Measurements from ENCODE around the gene CDH26. TPM values are rescaled to one million over a fixed set of nuclear protein-coding genes. Genes with fewer than 3 reads are reported as not detected.
A peak's percentile ranks its signal among the peaks of the same experiment; 100 is the strongest.

The CDH26 gene
- total and polyA plus RNA-seq, 10 of the 15 experiments (the other 5 are each of a cell fraction or from before 2014, with no cell fraction given): 0.03 to 0.19 (median 0.08) TPM; not detected in 4

DNA sequence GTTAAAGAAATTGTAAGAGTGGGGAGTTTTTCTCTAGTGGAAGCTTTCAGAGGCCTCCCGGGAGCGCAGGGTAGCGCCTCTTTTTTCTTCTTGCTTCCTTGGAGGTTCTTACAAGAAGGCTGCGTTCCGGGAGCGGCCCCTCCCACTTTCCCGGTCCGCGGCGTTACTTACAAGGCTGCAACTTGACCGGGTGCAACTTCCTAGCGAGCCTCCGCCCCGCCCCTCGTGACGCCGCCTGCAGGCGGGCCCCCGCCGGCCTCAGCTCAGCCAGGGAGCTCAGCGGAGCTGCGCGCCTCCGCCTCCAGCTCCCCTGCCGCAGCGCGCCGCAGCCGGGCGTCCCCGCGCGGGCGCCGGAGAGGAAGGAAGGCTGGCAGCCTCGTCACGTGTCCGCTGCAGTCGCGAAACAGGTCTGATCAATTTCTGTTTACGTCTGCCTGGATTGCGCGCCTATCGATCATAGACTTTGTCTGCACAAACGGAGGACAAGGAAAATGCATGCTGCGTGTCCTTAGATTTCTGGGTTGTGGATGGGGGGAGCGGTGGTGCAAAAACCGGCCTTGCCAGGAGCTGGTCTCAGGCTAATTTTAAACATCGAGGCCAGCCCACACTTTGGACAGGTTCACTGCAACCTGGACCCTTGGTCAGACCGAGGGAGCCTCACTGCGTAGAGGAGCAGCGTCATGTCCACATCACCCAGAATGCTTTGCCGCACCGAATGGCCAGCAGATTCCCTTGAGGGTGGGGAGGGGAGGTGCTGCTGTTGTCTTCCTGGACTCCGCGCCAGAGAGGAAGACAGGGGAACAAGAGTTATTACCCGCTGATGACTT lies 17.9 kb upstream of the CDH26 start, which contains the start of the genes FAM217B and PPP1R3D (continued):
- TF ChIP-seq RB1 (IDR thresholded peaks at IDR 0.05; ENCODE audit: borderline replicate concordance) (no peak; the same call in 1 of the 2 replicates), RELA (IDR thresholded peaks at IDR 0.05; ENCODE audit: borderline replicate concordance, partially characterized antibody) (peak; percentile 52), CREB1 (IDR thresholded peaks at IDR 0.05; ENCODE audit: low read depth) (peak; percentile 69), TBL1XR1 (IDR thresholded peaks at IDR 0.05; ENCODE audit: low read depth, low read length) (no peak), DPF2 (IDR thresholded peaks at IDR 0.05) (peak; percentile 81), CBFB (IDR thresholded peaks at IDR 0.05; ENCODE audit: low read depth) (peak; percentile 47; the same call in 1 of the 2 replicates), ASH2L (IDR thresholded peaks at IDR 0.05; ENCODE audit: borderline replicate concordance, low read depth) (0 out of 2 replicates have a peak, but pooled peaks have one; percentile 66), RUNX3 (IDR thresholded peaks at IDR 0.05; ENCODE audit: low read length) (peak; percentile 43), CHD1 (IDR thresholded peaks at IDR 0.05; ENCODE audit: low read depth, low read length) (no peak; the same call in 1 of the 2 replicates), YY1 (IDR thresholded peaks at IDR 0.05; ENCODE audit: low read depth, low read length) (peak; percentile 29; the same call in 1 of the 2 replicates)
- TF ChIP-seq, protein P1, sequence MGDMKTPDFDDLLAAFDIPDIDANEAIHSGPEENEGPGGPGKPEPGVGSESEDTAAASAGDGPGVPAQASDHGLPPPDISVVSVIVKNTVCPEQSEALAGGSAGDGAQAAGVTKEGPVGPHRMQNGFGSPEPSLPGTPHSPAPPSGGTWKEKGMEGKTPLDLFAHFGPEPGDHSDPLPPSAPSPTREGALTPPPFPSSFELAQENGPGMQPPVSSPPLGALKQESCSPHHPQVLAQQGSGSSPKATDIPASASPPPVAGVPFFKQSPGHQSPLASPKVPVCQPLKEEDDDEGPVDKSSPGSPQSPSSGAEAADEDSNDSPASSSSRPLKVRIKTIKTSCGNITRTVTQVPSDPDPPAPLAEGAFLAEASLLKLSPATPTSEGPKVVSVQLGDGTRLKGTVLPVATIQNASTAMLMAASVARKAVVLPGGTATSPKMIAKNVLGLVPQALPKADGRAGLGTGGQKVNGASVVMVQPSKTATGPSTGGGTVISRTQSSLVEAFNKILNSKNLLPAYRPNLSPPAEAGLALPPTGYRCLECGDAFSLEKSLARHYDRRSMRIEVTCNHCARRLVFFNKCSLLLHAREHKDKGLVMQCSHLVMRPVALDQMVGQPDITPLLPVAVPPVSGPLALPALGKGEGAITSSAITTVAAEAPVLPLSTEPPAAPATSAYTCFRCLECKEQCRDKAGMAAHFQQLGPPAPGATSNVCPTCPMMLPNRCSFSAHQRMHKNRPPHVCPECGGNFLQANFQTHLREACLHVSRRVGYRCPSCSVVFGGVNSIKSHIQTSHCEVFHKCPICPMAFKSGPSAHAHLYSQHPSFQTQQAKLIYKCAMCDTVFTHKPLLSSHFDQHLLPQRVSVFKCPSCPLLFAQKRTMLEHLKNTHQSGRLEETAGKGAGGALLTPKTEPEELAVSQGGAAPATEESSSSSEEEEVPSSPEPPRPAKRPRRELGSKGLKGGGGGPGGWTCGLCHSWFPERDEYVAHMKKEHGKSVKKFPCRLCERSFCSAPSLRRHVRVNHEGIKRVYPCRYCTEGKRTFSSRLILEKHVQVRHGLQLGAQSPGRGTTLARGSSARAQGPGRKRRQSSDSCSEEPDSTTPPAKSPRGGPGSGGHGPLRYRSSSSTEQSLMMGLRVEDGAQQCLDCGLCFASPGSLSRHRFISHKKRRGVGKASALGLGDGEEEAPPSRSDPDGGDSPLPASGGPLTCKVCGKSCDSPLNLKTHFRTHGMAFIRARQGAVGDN (IDR thresholded peaks at IDR 0.05): peak; percentile 98
